ENCODE results near the gene ASXL2.

Gene ASXL2

GRCh38 chr2:25806941-25807340, 71.3 kb downstream of the ASXL2 start:
- ChIA-PET POLR2A (no interaction called here), CTCF (no interaction called here)
- no peak for DNase-seq (ENCODE audit: extremely low spot score)
- TF ChIP-seq BHLHE40 (IDR thresholded peaks at IDR 0.05; ENCODE audit: borderline replicate concordance), result no peak
- no peak for TF ChIP-seq FOXM1 (IDR thresholded peaks at IDR 0.05; ENCODE audit: borderline replicate concordance)
- TF ChIP-seq FOXK2 (IDR thresholded peaks at IDR 0.05), result no peak
- TF ChIP-seq ELF4 (IDR thresholded peaks at IDR 0.05), result no peak
- no peak for TF ChIP-seq SUZ12 (IDR thresholded peaks at IDR 0.05)
- no peak for TF ChIP-seq L3MBTL2 (conservative IDR thresholded peaks at IDR 0.05)
- TF ChIP-seq NFRKB (IDR thresholded peaks at IDR 0.05), result no peak
- TF ChIP-seq SP1 (IDR thresholded peaks at IDR 0.05), result no peak
- no peak for TF ChIP-seq CTBP1 (IDR thresholded peaks at IDR 0.05; ENCODE audit: borderline replicate concordance)

- no peak for DNase-seq (ENCODE audit: extremely low spot score)
- ChIA-PET CTCF (no interaction called here), POLR2A (no interaction called here)
- TF ChIP-seq BHLHE40 (IDR thresholded peaks at IDR 0.05; ENCODE audit: borderline replicate concordance) (no peak), FOXK2 (IDR thresholded peaks at IDR 0.05) (no peak), NFRKB (IDR thresholded peaks at IDR 0.05) (no peak), CTBP1 (IDR thresholded peaks at IDR 0.05; ENCODE audit: borderline replicate concordance) (no peak), L3MBTL2 (conservative IDR thresholded peaks at IDR 0.05) (no peak), LEF1 (IDR thresholded peaks at IDR 0.05; ENCODE audit: borderline replicate concordance) (no peak), SUZ12 (IDR thresholded peaks at IDR 0.05) (no peak), TARDBP (IDR thresholded peaks at IDR 0.05) (no peak), FOXA1 (IDR thresholded peaks at IDR 0.05) (no peak), FOXM1 (IDR thresholded peaks at IDR 0.05; ENCODE audit: borderline replicate concordance) (no peak)
Measured at GRCh38 chr2:25805987-25806386, 72.3 kb downstream of the ASXL2 start.

- ChIA-PET POLR2A (no interaction called here), CTCF (no interaction called here)
- TF ChIP-seq SUZ12 (IDR thresholded peaks at IDR 0.05) (no peak), PKNOX1 (IDR thresholded peaks at IDR 0.05) (no peak), ELF4 (IDR thresholded peaks at IDR 0.05) (no peak), FOXM1 (IDR thresholded peaks at IDR 0.05; ENCODE audit: borderline replicate concordance) (no peak), TARDBP (IDR thresholded peaks at IDR 0.05) (no peak), SP1 (IDR thresholded peaks at IDR 0.05) (no peak), NFRKB (IDR thresholded peaks at IDR 0.05) (no peak), L3MBTL2 (conservative IDR thresholded peaks at IDR 0.05) (no peak), BHLHE40 (IDR thresholded peaks at IDR 0.05; ENCODE audit: borderline replicate concordance) (no peak), FOXK2 (IDR thresholded peaks at IDR 0.05) (no peak), ARNT (IDR thresholded peaks at IDR 0.05) (no peak)
- DNase-seq (ENCODE audit: extremely low spot score), result no peak
Measured at GRCh38 chr2:25804338-25804737, 73.9 kb downstream of the ASXL2 start.

- DNase-seq (ENCODE audit: extremely low spot score), result no peak
- ChIA-PET POLR2A (no interaction called here), CTCF (no interaction called here)
- no peak for TF ChIP-seq ARNT (IDR thresholded peaks at IDR 0.05)
- no peak for TF ChIP-seq ELF4 (IDR thresholded peaks at IDR 0.05)
- TF ChIP-seq FOXM1 (IDR thresholded peaks at IDR 0.05; ENCODE audit: borderline replicate concordance), result no peak
- TF ChIP-seq FOXK2 (IDR thresholded peaks at IDR 0.05), result no peak
- no peak for TF ChIP-seq PKNOX1 (IDR thresholded peaks at IDR 0.05)
- no peak for TF ChIP-seq BHLHE40 (IDR thresholded peaks at IDR 0.05; ENCODE audit: borderline replicate concordance)
- TF ChIP-seq L3MBTL2 (conservative IDR thresholded peaks at IDR 0.05), result no peak
- no peak for TF ChIP-seq TARDBP (IDR thresholded peaks at IDR 0.05)
- TF ChIP-seq CTBP1 (IDR thresholded peaks at IDR 0.05; ENCODE audit: borderline replicate concordance), result no peak
- TF ChIP-seq SUZ12 (IDR thresholded peaks at IDR 0.05), result no peak
- TF ChIP-seq HDGF (IDR thresholded peaks at IDR 0.05; ENCODE audit: borderline replicate concordance), result no peak
- TF ChIP-seq SP1 (IDR thresholded peaks at IDR 0.05), result no peak
- no peak for TF ChIP-seq FOXA1 (IDR thresholded peaks at IDR 0.05)
- no peak for TF ChIP-seq LEF1 (IDR thresholded peaks at IDR 0.05; ENCODE audit: borderline replicate concordance)
- TF ChIP-seq NFRKB (IDR thresholded peaks at IDR 0.05), result no peak
- TF ChIP-seq ZNF384 (IDR thresholded peaks at IDR 0.05), result no peak
Measured at GRCh38 chr2:25799301-25799700, 79.0 kb downstream of the ASXL2 start.

GRCh38 chr2:25797620-25798488, 80.4 kb downstream of the ASXL2 start:
- POLR2A ChIA-PET, result no interaction called here
- no peak for DNase-seq (ENCODE audit: extremely low spot score)
- TF ChIP-seq BHLHE40 (IDR thresholded peaks at IDR 0.05; ENCODE audit: borderline replicate concordance), result no peak
- no peak for TF ChIP-seq FOXA1 (IDR thresholded peaks at IDR 0.05)
- TF ChIP-seq L3MBTL2 (conservative IDR thresholded peaks at IDR 0.05), result no peak
- no peak for TF ChIP-seq TARDBP (IDR thresholded peaks at IDR 0.05)
- no peak for TF ChIP-seq ZNF384 (IDR thresholded peaks at IDR 0.05)
- no peak for TF ChIP-seq CTBP1 (IDR thresholded peaks at IDR 0.05; ENCODE audit: borderline replicate concordance)
- no peak for TF ChIP-seq PKNOX1 (IDR thresholded peaks at IDR 0.05)
- no peak for TF ChIP-seq LEF1 (IDR thresholded peaks at IDR 0.05; ENCODE audit: borderline replicate concordance)
- no peak for TF ChIP-seq FOXM1 (IDR thresholded peaks at IDR 0.05; ENCODE audit: borderline replicate concordance)
- no peak for TF ChIP-seq ELF4 (IDR thresholded peaks at IDR 0.05)
- TF ChIP-seq FOXK2 (IDR thresholded peaks at IDR 0.05), result no peak
- no peak for TF ChIP-seq SP1 (IDR thresholded peaks at IDR 0.05)
- no peak for TF ChIP-seq ARNT (IDR thresholded peaks at IDR 0.05)
- TF ChIP-seq NFRKB (IDR thresholded peaks at IDR 0.05), result no peak
- TF ChIP-seq SUZ12 (IDR thresholded peaks at IDR 0.05), result no peak
- TF ChIP-seq HDGF (IDR thresholded peaks at IDR 0.05; ENCODE audit: borderline replicate concordance), result no peak
- CTCF ChIA-PET, result no interaction called here
